ENCODE results near the gene PCDHB14.
"Not testable (repeated sequence)": the region's sequence is repeated elsewhere in the genome, so short reads cannot be mapped to it uniquely, and the experiment has no call there.

PCDHB14 gene

DNA sequence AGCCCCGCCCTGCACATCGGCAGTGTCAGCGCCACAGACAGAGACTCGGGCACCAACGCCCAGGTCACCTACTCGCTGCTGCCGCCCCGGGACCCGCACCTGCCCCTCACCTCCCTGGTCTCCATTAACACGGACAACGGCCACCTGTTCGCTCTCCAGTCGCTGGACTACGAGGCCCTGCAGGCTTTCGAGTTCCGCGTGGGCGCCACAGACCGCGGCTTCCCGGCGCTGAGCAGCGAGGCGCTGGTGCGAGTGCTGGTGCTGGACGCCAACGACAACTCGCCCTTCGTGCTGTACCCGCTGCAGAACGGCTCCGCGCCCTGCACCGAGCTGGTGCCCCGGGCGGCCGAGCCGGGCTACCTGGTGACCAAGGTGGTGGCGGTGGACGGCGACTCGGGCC lies 23.8 kb downstream of the PCDHB14 start:
- not testable (repeated sequence) for H3K27ac ChIP-seq (ENCODE audit: low read depth, low read length); H3K36me3 ChIP-seq (ENCODE audit: insufficient read depth, low read length); H3K4me1 ChIP-seq (ENCODE audit: insufficient read depth, low read length); H3K9ac ChIP-seq (ENCODE audit: low read length); H3K27me3 ChIP-seq (ENCODE audit: control insufficient read depth in 1 of 2, insufficient read depth in 2 of 2, low read length in 2 of 2)
- peak overlapping the region in 1 of 2 donors; percentile 54 for H3K4me3 ChIP-seq (ENCODE audit: low read depth in 1 of 2, low read length in 2 of 2)
- H3K9me3 ChIP-seq (ENCODE audit: low read length), result peaks cover 77% of the 10 kb centered on the region

- not testable (repeated sequence) for H3K27me3 ChIP-seq (ENCODE audit: control insufficient read depth in 1 of 2, insufficient read depth in 2 of 2, low read length in 2 of 2); H3K27ac ChIP-seq (ENCODE audit: low read depth, low read length); H3K4me3 ChIP-seq (ENCODE audit: low read depth in 1 of 2, low read length in 2 of 2); H3K9ac ChIP-seq (ENCODE audit: low read length); H3K4me1 ChIP-seq (ENCODE audit: insufficient read depth, low read length); H3K36me3 ChIP-seq (ENCODE audit: insufficient read depth, low read length)
- H3K9me3 ChIP-seq (ENCODE audit: low read length), result peaks cover 76% of the 10 kb centered on the region
These were observed 24.3 kb downstream of the PCDHB14 start for GRCh38 chr5:141247434-141247833.

- peaks cover 75% of the 10 kb centered on the region for H3K9me3 ChIP-seq (ENCODE audit: low read length)
These were observed 27.4 kb downstream of the PCDHB14 start for GRCh38 chr5:141250576-141250975.

GRCh38 chr5:141258464-141258863 lies 35.3 kb downstream of the PCDHB14 start:
- H3K9me3 ChIP-seq (ENCODE audit: low read length), result peaks cover 63% of the 10 kb centered on the region
- H3K36me3 ChIP-seq (ENCODE audit: insufficient read depth, low read length), result no peaks in the 10 kb centered on the region
- H3K4me3 ChIP-seq (ENCODE audit: low read depth in 1 of 2, low read length in 2 of 2), result no peak overlapping the region
- no peaks in the 10 kb centered on the region for H3K4me1 ChIP-seq (ENCODE audit: insufficient read depth, low read length)
- no peaks in the 10 kb centered on the region for H3K27me3 ChIP-seq (ENCODE audit: control insufficient read depth in 1 of 2, insufficient read depth in 2 of 2, low read length in 2 of 2)
- no peak overlapping the region for H3K27ac ChIP-seq (ENCODE audit: low read depth, low read length)
- no peak overlapping the region for H3K9ac ChIP-seq (ENCODE audit: low read length)

More at GRCh38 chr5:141250576-141250975, 27.4 kb downstream of the PCDHB14 start:
- no peaks in the 10 kb centered on the region for H3K27me3 ChIP-seq (ENCODE audit: control insufficient read depth in 1 of 2, insufficient read depth in 2 of 2, low read length in 2 of 2)
- H3K4me1 ChIP-seq (ENCODE audit: insufficient read depth, low read length), result no peaks in the 10 kb centered on the region
- no peak overlapping the region for H3K4me3 ChIP-seq (ENCODE audit: low read depth in 1 of 2, low read length in 2 of 2)
- H3K9ac ChIP-seq (ENCODE audit: low read length), result no peak overlapping the region
- H3K27ac ChIP-seq (ENCODE audit: low read depth, low read length), result no peak overlapping the region
- no peaks in the 10 kb centered on the region for H3K36me3 ChIP-seq (ENCODE audit: insufficient read depth, low read length)

- H3K27me3 ChIP-seq (ENCODE audit: control insufficient read depth in 1 of 2, insufficient read depth in 2 of 2, low read length in 2 of 2), result no peaks in the 10 kb centered on the region
- no peaks in the 10 kb centered on the region for H3K4me1 ChIP-seq (ENCODE audit: insufficient read depth, low read length)
- H3K27ac ChIP-seq (ENCODE audit: low read depth, low read length), result no peak overlapping the region
- no peaks in the 10 kb centered on the region for H3K36me3 ChIP-seq (ENCODE audit: insufficient read depth, low read length)
- no peak overlapping the region for H3K9ac ChIP-seq (ENCODE audit: low read length)
- H3K4me3 ChIP-seq (ENCODE audit: low read depth in 1 of 2, low read length in 2 of 2), result no peak overlapping the region
- H3K9me3 ChIP-seq (ENCODE audit: low read length), result peaks cover 63% of the 10 kb centered on the region
These were observed 35.8 kb downstream of the PCDHB14 start for GRCh38 chr5:141258948-141259347.

GRCh38 chr5:141260458-141261237 lies 37.5 kb downstream of the PCDHB14 start:
- Histone ChIP-seq H3K4me1 (ENCODE audit: insufficient read depth, low read length) (no peaks in the 10 kb centered on the region), H3K9me3 (ENCODE audit: low read length) (peaks cover 68% of the 10 kb centered on the region), H3K4me3 (ENCODE audit: low read depth in 1 of 2, low read length in 2 of 2) (no peak overlapping the region), H3K27me3 (ENCODE audit: control insufficient read depth in 1 of 2, insufficient read depth in 2 of 2, low read length in 2 of 2) (no peaks in the 10 kb centered on the region), H3K36me3 (ENCODE audit: insufficient read depth, low read length) (no peaks in the 10 kb centered on the region), H3K9ac (ENCODE audit: low read length) (no peak overlapping the region), H3K27ac (ENCODE audit: low read depth, low read length) (no peak overlapping the region)

DNA sequence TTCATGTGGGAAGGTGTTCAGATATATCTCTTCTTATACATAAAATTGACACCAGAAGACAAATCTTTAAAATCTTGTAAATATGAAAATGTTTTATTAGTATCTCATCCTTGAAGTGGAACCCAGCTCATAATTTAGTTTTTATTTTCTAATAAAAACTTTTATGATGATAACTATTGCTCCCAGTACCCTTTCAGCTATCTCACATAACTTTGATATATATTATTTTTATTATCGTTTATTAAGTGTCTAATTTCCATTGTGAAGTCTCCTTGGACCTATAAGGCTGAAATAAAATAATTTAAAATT lies 38.0 kb downstream of the PCDHB14 start:
- Histone ChIP-seq H3K9ac (ENCODE audit: low read length) (no peak overlapping the region), H3K9me3 (ENCODE audit: low read length) (peaks cover 67% of the 10 kb centered on the region), H3K4me1 (ENCODE audit: insufficient read depth, low read length) (no peaks in the 10 kb centered on the region), H3K27me3 (ENCODE audit: control insufficient read depth in 1 of 2, insufficient read depth in 2 of 2, low read length in 2 of 2) (no peaks in the 10 kb centered on the region), H3K36me3 (ENCODE audit: insufficient read depth, low read length) (no peaks in the 10 kb centered on the region), H3K27ac (ENCODE audit: low read depth, low read length) (no peak overlapping the region), H3K4me3 (ENCODE audit: low read depth in 1 of 2, low read length in 2 of 2) (no peak overlapping the region)

- peaks cover 60% of the 10 kb centered on the region for H3K9me3 ChIP-seq (ENCODE audit: low read length)
These were observed 46.1 kb downstream of the PCDHB14 start for GRCh38 chr5:141269195-141269594.

DNA sequence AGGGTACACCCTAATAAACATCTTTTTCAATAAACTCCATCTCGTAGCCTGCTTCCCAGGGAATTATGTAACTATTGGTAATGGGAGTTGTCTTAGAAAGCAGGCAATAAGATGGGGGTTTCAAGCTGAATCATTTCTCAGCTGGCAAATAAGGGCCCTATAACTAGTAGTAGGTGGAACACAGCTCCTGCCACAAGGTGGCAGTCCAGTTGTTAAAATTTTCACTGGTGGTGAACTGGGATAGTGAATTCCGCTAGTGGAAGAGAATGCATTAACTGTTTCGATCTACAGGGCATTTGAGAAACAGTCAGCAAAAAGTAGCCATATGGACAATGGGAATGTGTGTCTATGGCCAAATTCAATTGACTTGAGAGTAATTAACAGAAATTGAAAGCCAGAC lies 49.8 kb downstream of the PCDHB14 start:
- H3K9me3 ChIP-seq (ENCODE audit: low read length), result peaks cover 39% of the 10 kb centered on the region
- no peaks in the 10 kb centered on the region for H3K36me3 ChIP-seq (ENCODE audit: insufficient read depth, low read length)
- no peaks in the 10 kb centered on the region for H3K27me3 ChIP-seq (ENCODE audit: control insufficient read depth in 1 of 2, insufficient read depth in 2 of 2, low read length in 2 of 2)
- no peak overlapping the region for H3K27ac ChIP-seq (ENCODE audit: low read depth, low read length)
- H3K4me1 ChIP-seq (ENCODE audit: insufficient read depth, low read length), result no peaks in the 10 kb centered on the region
- H3K4me3 ChIP-seq (ENCODE audit: low read depth in 1 of 2, low read length in 2 of 2), result peak overlapping the region in 1 of 2 donors; percentile 33
- H3K9ac ChIP-seq (ENCODE audit: low read length), result no peak overlapping the region

More at GRCh38 chr5:141269195-141269594, 46.1 kb downstream of the PCDHB14 start:
- Histone ChIP-seq H3K27ac (ENCODE audit: low read depth, low read length) (no peak overlapping the region), H3K4me3 (ENCODE audit: low read depth in 1 of 2, low read length in 2 of 2) (no peak overlapping the region), H3K9ac (ENCODE audit: low read length) (no peak overlapping the region), H3K27me3 (ENCODE audit: control insufficient read depth in 1 of 2, insufficient read depth in 2 of 2, low read length in 2 of 2) (no peaks in the 10 kb centered on the region), H3K4me1 (ENCODE audit: insufficient read depth, low read length) (no peaks in the 10 kb centered on the region), H3K36me3 (ENCODE audit: insufficient read depth, low read length) (no peaks in the 10 kb centered on the region)
